Measurements from ENCODE around the gene MINDY4. TPM values are rescaled to one million over a fixed set of nuclear protein-coding genes. Genes with fewer than 3 reads are reported as not detected.

MINDY4 gene
- polyA plus RNA-seq, 1 experiment, result 2.3 TPM

GRCh38 chr7:30765408-30765807 lies 5.8 kb upstream of the MINDY4 start:
- TF ChIP-seq CTCF (IDR thresholded peaks at IDR 0.05; ENCODE audit: insufficient read depth, low read depth, low read length), result no peak
- ChIA-PET POLR2A (no interaction called here), CTCF (interaction anchor here (1.0 to 3.2 kb wide), 2 partner anchors 20 to 26 kb away, joined by 3 to 11 read pairs; no protein-coding TSS in a partner anchor)
- peaks cover 9% of the 10 kb centered on the region for H3K27me3 ChIP-seq (ENCODE audit: control insufficient read depth, insufficient read depth, low read length)
- no peak for DNase-seq (ENCODE audit: low read depth)
- H3K4me3 ChIP-seq (ENCODE audit: low read depth, low read length), result no peak overlapping the region
- no peaks in the 10 kb centered on the region for H3K36me3 ChIP-seq (ENCODE audit: control insufficient read depth, insufficient read depth, low read length)

- Histone ChIP-seq H3K27me3 (ENCODE audit: control insufficient read depth, insufficient read depth, low read length) (0 out of 2 replicates have a peak, but pooled peaks cover 2% of the 10 kb centered on the region), H3K4me3 (ENCODE audit: low read depth, low read length) (peak overlapping the region; percentile 63), H3K36me3 (ENCODE audit: control insufficient read depth, insufficient read depth, low read length) (no peaks in the 10 kb centered on the region)
- ChIA-PET CTCF (no interaction called here), POLR2A (no interaction called here)
- TF ChIP-seq CTCF (IDR thresholded peaks at IDR 0.05; ENCODE audit: insufficient read depth, low read depth, low read length), result no peak
- DNase-seq (ENCODE audit: low read depth), result no peak
These were observed 408 bp upstream of the MINDY4 start for GRCh38 chr7:30770845-30771173.

- no peak for TF ChIP-seq CTCF (IDR thresholded peaks at IDR 0.05; ENCODE audit: insufficient read depth, low read depth, low read length)
- Histone ChIP-seq H3K36me3 (ENCODE audit: control insufficient read depth, insufficient read depth, low read length) (no peaks in the 10 kb centered on the region), H3K27me3 (ENCODE audit: control insufficient read depth, insufficient read depth, low read length) (0 out of 2 replicates have a peak, but pooled peaks cover 2% of the 10 kb centered on the region), H3K4me3 (ENCODE audit: low read depth, low read length) (peak overlapping the region; percentile 63)
- ChIA-PET POLR2A (no interaction called here), CTCF (interaction anchor here (0.8 to 1.3 kb wide), 2 partner anchors 33 to 167 kb away, joined by 3 to 4 read pairs; no protein-coding TSS in a partner anchor)
- DNase-seq (ENCODE audit: low read depth), result no peak
These were observed 736 bp downstream of the MINDY4 start for GRCh38 chr7:30771880-30772425.

- DNase-seq (ENCODE audit: low read depth), result no peak
- CTCF ChIA-PET, result no interaction called here
- POLR2A ChIA-PET, result no interaction called here
- H3K27me3 ChIP-seq (ENCODE audit: control insufficient read depth, insufficient read depth, low read length), result 0 out of 2 replicates have a peak, but pooled peaks cover 1% of the 10 kb centered on the region
- H3K36me3 ChIP-seq (ENCODE audit: control insufficient read depth, insufficient read depth, low read length), result no peaks in the 10 kb centered on the region
- TF ChIP-seq CTCF (IDR thresholded peaks at IDR 0.05; ENCODE audit: insufficient read depth, low read depth, low read length), result no peak
- no peak overlapping the region for H3K4me3 ChIP-seq (ENCODE audit: low read depth, low read length)
These were observed 1.8 kb downstream of the MINDY4 start for GRCh38 chr7:30772984-30773383.

GRCh38 chr7:30775992-30776391 lies 4.8 kb downstream of the MINDY4 start:
- no peaks in the 10 kb centered on the region for H3K27me3 ChIP-seq (ENCODE audit: control insufficient read depth, insufficient read depth, low read length)
- CTCF ChIA-PET, result interaction anchor here (1.7 to 2.6 kb wide), 2 partner anchors 15 to 25 kb away, joined by 4 to 6 read pairs; no protein-coding TSS in a partner anchor
- POLR2A ChIA-PET, result no interaction called here
- no peak for DNase-seq (ENCODE audit: low read depth)
- H3K36me3 ChIP-seq (ENCODE audit: control insufficient read depth, insufficient read depth, low read length), result no peaks in the 10 kb centered on the region; the same call in 1 of the 2 replicates
- no peak for TF ChIP-seq CTCF (IDR thresholded peaks at IDR 0.05; ENCODE audit: insufficient read depth, low read depth, low read length)
- H3K4me3 ChIP-seq (ENCODE audit: low read depth, low read length), result no peak overlapping the region

All from BJ (cell line).